GM21737 (cell line): Measurements from ENCODE around the gene HSP90B1.
A peak's percentile ranks its signal among the peaks of the same experiment; 100 is the strongest.

Experiments used
- ATAC-seq: cut with Tn5 transposase; IDR thresholded peaks from one replicate; pipeline ENCODE4 v1.9.1; 2021; ENCODE audit warnings: mild to moderate bottlenecking, moderate library complexity; ENCODE audit not compliant: unreplicated experiment

HSP90B1 gene

GRCh38 chr12:103929046-103929783, 995 bp upstream of the HSP90B1 start:
- peak; percentile 23 for ATAC-seq

- ATAC-seq = no peak
These were observed 501 bp upstream of the HSP90B1 start for GRCh38 chr12:103929784-103930033.

- no peak for ATAC-seq
These were observed 851 bp downstream of the HSP90B1 start for GRCh38 chr12:103930787-103931735.

GRCh38 chr12:103933237-103933636, 3.0 kb downstream of the HSP90B1 start:
- no peak for ATAC-seq

- no peak for ATAC-seq
These were observed 6.5 kb downstream of the HSP90B1 start for GRCh38 chr12:103936679-103937078.

GRCh38 chr12:103944964-103945363, 14.8 kb downstream of the HSP90B1 start:
- no peak for ATAC-seq

GRCh38 chr12:103947871-103948555, 17.8 kb downstream of the HSP90B1 start:
- ATAC-seq = no peak

- no peak for ATAC-seq
These were observed 18.7 kb downstream of the HSP90B1 start for GRCh38 chr12:103948746-103949406.

- no peak for ATAC-seq
These were observed 22.3 kb downstream of the HSP90B1 start for GRCh38 chr12:103952497-103952896.

- no peak for ATAC-seq
These were observed 25.8 kb downstream of the HSP90B1 start for GRCh38 chr12:103955811-103956508.

GRCh38 chr12:103956509-103957027, 26.4 kb downstream of the HSP90B1 start:
- ATAC-seq = peak; percentile 34

- no peak for ATAC-seq
These were observed 27.7 kb downstream of the HSP90B1 start for GRCh38 chr12:103957865-103958388.

- ATAC-seq = no peak
These were observed 28.4 kb downstream of the HSP90B1 start for GRCh38 chr12:103958621-103959020.

- no peak for ATAC-seq
These were observed 30.5 kb downstream of the HSP90B1 start for GRCh38 chr12:103960616-103961227.

- no peak for ATAC-seq
These were observed 32.3 kb downstream of the HSP90B1 start for GRCh38 chr12:103962493-103962892.

- ATAC-seq = no peak
These were observed 34.6 kb downstream of the HSP90B1 start for GRCh38 chr12:103964805-103965204.

- ATAC-seq = no peak
These were observed 35.0 kb downstream of the HSP90B1 start for GRCh38 chr12:103965255-103965589.

GRCh38 chr12:103965590-103966504, 35.6 kb downstream of the HSP90B1 start, which contains the start of gene TDG:
Gene TDG, plus strand, starts transcription at chr12:103965872. Its CDS starts 166 bp downstream, at chr12:103966038.
- ATAC-seq = peak; percentile 90
